Measurements from ENCODE around the gene DRC1.

The DRC1 gene

DNA sequence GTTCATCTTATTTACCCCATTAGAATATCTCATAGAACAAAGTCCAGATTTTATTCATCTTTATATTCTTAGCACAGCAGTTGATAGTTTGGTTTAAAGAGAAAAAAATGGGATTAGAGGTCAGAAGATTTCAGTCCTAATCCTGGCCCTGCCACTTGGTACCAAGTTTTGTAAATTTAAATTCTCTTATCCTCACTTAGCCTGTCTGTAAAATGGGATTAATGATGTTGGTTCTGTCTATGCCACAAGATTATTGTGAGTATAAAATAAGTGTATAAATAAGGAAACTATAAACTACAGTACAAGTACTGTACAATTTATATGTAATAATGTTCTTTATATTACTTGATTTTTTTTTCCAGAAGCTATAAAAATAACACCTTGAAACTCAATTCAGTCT, 17.1 kb upstream of the DRC1 start:
- Histone ChIP-seq H3K4me3 (no peak overlapping the region), H3K9me3 (ENCODE audit: low read depth, low read length) (no peaks in the 10 kb centered on the region), H3K9ac (ENCODE audit: insufficient read length) (no peak overlapping the region), H3K27ac (peak overlapping the region; percentile 72), H3K36me3 (ENCODE audit: insufficient read depth, low read length) (peaks cover 49% of the 10 kb centered on the region)
- DNase-seq (ENCODE audit: low read depth, low spot score) = no peak
- no peak for TF ChIP-seq EZH2 (IDR thresholded peaks at IDR 0.05)

DNA sequence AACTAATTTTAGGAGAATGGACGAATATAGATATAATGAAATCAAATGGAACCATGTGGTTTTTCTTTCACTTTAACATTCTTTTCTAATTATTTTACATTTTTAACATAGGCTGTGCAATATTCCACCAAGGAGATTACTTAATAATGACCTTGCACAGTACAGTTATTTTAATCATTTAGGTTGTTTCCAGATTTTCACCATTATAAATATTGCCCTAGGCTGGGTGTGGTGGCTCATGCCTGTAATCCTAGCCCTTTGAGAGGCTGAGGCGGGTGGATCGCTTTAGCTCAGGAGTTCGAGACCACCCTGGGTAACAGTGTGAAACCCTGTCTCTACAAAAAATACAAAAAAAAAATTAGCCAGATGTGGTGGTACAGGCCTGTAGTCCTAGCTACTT, 14.5 kb upstream of the DRC1 start:
- DNase-seq (ENCODE audit: low read depth, low spot score) = no peak
- Histone ChIP-seq H3K4me3 (peak overlapping the region; percentile 17; the same call in 1 of the 2 replicates), H3K9ac (ENCODE audit: insufficient read length) (no peak overlapping the region), H3K36me3 (ENCODE audit: insufficient read depth, low read length) (peaks cover 47% of the 10 kb centered on the region), H3K27ac (peak overlapping the region; percentile 71), H3K9me3 (ENCODE audit: low read depth, low read length) (no peaks in the 10 kb centered on the region)
- TF ChIP-seq EZH2 (IDR thresholded peaks at IDR 0.05) = no peak
- TF ChIP-seq FOXP2 (optimal IDR thresholded peaks at IDR 0.05; ENCODE audit: control extremely low read depth, extremely low read length, insufficient read depth) = no peak
- no peak for TF ChIP-seq POLR2AphosphoS5 (IDR thresholded peaks at IDR 0.05; ENCODE audit: borderline replicate concordance, low read depth, low read length)

DNA sequence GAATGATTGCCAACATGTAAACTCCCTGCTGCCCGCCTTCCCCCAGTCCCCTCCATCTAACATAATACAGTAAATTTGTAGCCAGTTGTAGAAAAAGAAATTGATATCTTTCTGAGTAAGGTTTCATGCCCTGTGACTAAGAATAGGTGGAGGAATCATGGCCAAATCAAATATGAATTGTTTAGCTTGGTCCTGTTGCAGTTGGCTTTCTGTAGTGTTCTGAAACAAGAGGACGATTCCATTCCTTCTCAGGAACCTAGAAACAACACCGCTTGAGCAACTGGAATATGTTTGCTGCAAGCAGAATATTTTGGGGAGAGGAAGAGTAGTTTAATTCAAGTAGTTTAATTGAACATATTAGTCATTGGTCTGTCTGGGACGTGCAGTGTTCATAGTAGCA, 7.0 kb upstream of the DRC1 start:
- Histone ChIP-seq H3K27ac (peak overlapping the region; percentile 21; the same call in 1 of the 2 replicates), H3K9me3 (ENCODE audit: low read depth, low read length) (no peaks in the 10 kb centered on the region), H3K9ac (ENCODE audit: insufficient read length) (no peak overlapping the region), H3K4me3 (no peak overlapping the region), H3K36me3 (ENCODE audit: insufficient read depth, low read length) (peaks cover 14% of the 10 kb centered on the region)
- no peak for TF ChIP-seq POLR2AphosphoS5 (IDR thresholded peaks at IDR 0.05; ENCODE audit: borderline replicate concordance, low read depth, low read length)
- no peak for TF ChIP-seq EZH2 (IDR thresholded peaks at IDR 0.05)
- TF ChIP-seq FOXP2 (optimal IDR thresholded peaks at IDR 0.05; ENCODE audit: control extremely low read depth, extremely low read length, insufficient read depth) = no peak
- DNase-seq (ENCODE audit: low read depth, low spot score) = no peak

DNA sequence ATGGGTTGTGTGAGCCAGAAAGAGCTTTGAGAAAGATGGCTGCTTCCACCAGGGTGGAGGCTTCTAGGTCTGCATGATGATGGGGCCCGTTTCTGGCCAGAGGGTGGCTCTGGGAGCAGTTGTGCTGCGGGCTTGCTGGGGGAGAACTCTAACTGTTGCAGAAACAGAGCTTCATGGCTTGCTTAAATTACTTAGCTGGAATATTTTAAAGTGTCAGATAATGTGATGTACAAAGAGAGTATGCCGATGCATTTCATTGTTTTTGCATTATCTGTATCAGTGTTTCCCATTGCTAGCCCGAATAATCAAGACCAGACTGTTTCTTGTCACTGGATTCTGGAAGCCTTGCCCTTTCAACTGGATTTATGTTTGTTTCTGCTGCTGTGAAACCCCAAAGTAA, 6.3 kb upstream of the DRC1 start:
- DNase-seq (ENCODE audit: low read depth, low spot score) = no peak
- Histone ChIP-seq H3K9me3 (ENCODE audit: low read depth, low read length) (no peaks in the 10 kb centered on the region), H3K4me3 (no peak overlapping the region), H3K27ac (peak overlapping the region; percentile 52), H3K36me3 (ENCODE audit: insufficient read depth, low read length) (peaks cover 8% of the 10 kb centered on the region; the same call in 1 of the 2 replicates), H3K9ac (ENCODE audit: insufficient read length) (no peak overlapping the region)
- TF ChIP-seq FOXP2 (optimal IDR thresholded peaks at IDR 0.05; ENCODE audit: control extremely low read depth, extremely low read length, insufficient read depth) (no peak), EZH2 (IDR thresholded peaks at IDR 0.05) (no peak), POLR2AphosphoS5 (IDR thresholded peaks at IDR 0.05; ENCODE audit: borderline replicate concordance, low read depth, low read length) (no peak)

DNA sequence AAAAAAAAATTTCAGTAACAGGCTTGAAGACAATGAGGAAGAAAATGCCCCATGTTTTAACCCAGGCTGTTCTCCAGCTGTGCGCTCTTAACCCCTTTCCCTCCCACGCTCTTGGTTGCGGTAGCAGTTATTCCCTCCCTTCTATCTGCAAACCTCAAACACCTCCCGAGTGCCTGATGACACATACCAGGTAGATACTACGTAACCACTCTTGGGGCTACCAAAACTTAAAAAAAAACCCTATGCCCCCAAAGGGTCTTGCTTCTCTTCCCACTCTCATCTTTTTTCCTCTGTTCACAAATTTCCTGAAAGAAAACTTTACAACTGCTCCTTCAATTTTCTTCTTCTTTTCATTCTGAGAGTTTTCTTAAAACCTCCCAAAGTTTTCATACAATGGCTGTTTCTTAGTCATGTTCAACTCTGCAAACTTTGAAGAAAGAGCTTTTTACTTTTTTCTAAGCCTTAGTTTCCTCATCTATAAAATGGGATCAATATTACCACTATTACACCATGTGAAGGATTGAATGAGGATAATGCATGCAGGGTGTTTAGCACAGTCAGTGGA, 4.9 kb upstream of the DRC1 start:
- Histone ChIP-seq H3K9ac (ENCODE audit: insufficient read length) (no peak overlapping the region), H3K4me3 (no peak overlapping the region), H3K27ac (no peak overlapping the region), H3K9me3 (ENCODE audit: low read depth, low read length) (no peaks in the 10 kb centered on the region), H3K36me3 (ENCODE audit: insufficient read depth, low read length) (no peaks in the 10 kb centered on the region)
- no peak for DNase-seq (ENCODE audit: low read depth, low spot score)
- TF ChIP-seq POLR2AphosphoS5 (IDR thresholded peaks at IDR 0.05; ENCODE audit: borderline replicate concordance, low read depth, low read length) (no peak), EZH2 (IDR thresholded peaks at IDR 0.05) (no peak), FOXP2 (optimal IDR thresholded peaks at IDR 0.05; ENCODE audit: control extremely low read depth, extremely low read length, insufficient read depth) (no peak)

DNA sequence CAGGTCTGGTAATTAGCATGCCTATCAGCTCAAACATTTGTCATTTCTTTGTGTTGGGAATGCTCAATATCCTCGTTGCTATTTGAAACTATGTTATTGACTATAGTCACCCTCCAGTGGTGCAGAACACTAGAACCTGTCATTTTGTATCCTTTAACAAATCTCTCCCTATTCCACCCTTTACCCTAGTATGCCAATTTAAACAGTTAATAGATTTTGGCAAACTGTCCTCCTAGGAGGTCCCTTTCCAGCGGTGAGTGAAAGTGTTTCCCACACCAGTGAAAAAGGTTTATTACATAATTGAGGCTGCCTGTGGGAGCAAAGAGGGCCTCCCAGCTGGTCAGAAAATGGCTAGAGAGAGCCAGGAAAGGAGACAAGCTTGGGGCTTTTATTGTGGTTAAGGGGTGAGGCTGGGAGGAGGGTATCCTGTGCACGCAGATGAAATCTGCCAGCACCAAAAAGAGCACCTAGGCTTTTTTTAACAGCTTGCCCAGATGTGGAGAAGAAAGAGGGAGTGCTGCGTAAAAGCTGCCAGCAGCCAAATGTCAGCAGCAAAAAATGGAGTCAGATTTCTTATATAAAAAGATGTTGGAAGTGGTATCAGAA, 1.8 kb upstream of the DRC1 start:
- Histone ChIP-seq H3K36me3 (ENCODE audit: insufficient read depth, low read length) (no peaks in the 10 kb centered on the region), H3K9me3 (ENCODE audit: low read depth, low read length) (no peaks in the 10 kb centered on the region), H3K4me3 (no peak overlapping the region), H3K9ac (ENCODE audit: insufficient read length) (no peak overlapping the region), H3K27ac (no peak overlapping the region)
- no peak for DNase-seq (ENCODE audit: low read depth, low spot score)
- TF ChIP-seq EZH2 (IDR thresholded peaks at IDR 0.05) (no peak), POLR2AphosphoS5 (IDR thresholded peaks at IDR 0.05; ENCODE audit: borderline replicate concordance, low read depth, low read length) (no peak), FOXP2 (optimal IDR thresholded peaks at IDR 0.05; ENCODE audit: control extremely low read depth, extremely low read length, insufficient read depth) (no peak)

DNA sequence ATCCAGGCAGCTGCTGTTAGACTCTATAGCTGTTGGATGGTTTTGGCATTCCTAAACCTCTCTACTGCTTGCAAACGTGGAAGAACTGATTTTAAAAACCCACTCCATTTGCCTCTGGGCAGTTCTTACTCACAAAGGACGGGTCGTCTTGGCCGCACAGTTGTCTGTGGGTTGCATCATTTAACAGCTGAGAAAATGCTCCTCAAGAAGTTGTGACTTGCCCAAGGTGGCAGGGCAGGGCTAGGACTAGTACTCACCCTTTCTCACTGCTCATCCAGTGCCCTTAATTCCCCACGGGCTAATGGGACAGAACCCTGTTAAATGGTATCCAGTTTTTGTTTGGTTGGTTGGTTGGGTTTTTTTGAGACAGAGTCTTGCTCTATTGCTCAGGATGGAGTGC, 997 bp upstream of the DRC1 start:
- H3K9ac ChIP-seq (ENCODE audit: insufficient read length) = no peak overlapping the region
- TF ChIP-seq EZH2 (IDR thresholded peaks at IDR 0.05) = no peak
- no peak for TF ChIP-seq FOXP2 (optimal IDR thresholded peaks at IDR 0.05; ENCODE audit: control extremely low read depth, extremely low read length, insufficient read depth)
- no peak for TF ChIP-seq POLR2AphosphoS5 (IDR thresholded peaks at IDR 0.05; ENCODE audit: borderline replicate concordance, low read depth, low read length)
- H3K27ac ChIP-seq = no peak overlapping the region
- H3K4me3 ChIP-seq = no peak overlapping the region
- H3K9me3 ChIP-seq (ENCODE audit: low read depth, low read length) = no peaks in the 10 kb centered on the region
- H3K36me3 ChIP-seq (ENCODE audit: insufficient read depth, low read length) = no peaks in the 10 kb centered on the region
- DNase-seq (ENCODE audit: low read depth, low spot score) = no peak

DNA sequence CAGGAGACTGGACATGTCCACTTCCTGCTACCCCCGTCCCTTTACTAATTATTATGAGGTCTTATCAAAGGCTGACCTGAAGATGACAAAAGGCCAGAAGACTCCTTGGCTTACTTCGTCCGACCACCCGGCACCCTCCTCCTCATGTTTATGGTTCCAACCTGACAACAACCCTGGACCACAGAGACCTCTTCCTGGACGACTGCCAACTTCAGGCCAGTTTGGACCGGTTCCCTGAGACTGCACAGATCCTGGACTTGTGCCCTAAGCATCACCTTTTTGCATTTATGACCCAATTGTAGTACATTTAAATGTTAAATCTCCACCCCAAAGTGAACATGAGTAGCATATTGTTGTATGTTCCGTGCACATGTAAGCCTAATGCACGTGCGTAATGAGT, 5.8 kb downstream of the DRC1 start:
- Histone ChIP-seq H3K4me3 (no peak overlapping the region), H3K9ac (ENCODE audit: insufficient read length) (no peak overlapping the region), H3K27ac (no peak overlapping the region), H3K36me3 (ENCODE audit: insufficient read depth, low read length) (no peaks in the 10 kb centered on the region), H3K9me3 (ENCODE audit: low read depth, low read length) (no peaks in the 10 kb centered on the region)
- DNase-seq (ENCODE audit: low read depth, low spot score) = no peak
- TF ChIP-seq EZH2 (IDR thresholded peaks at IDR 0.05) (no peak), POLR2AphosphoS5 (IDR thresholded peaks at IDR 0.05; ENCODE audit: borderline replicate concordance, low read depth, low read length) (no peak), FOXP2 (optimal IDR thresholded peaks at IDR 0.05; ENCODE audit: control extremely low read depth, extremely low read length, insufficient read depth) (no peak)

DNA sequence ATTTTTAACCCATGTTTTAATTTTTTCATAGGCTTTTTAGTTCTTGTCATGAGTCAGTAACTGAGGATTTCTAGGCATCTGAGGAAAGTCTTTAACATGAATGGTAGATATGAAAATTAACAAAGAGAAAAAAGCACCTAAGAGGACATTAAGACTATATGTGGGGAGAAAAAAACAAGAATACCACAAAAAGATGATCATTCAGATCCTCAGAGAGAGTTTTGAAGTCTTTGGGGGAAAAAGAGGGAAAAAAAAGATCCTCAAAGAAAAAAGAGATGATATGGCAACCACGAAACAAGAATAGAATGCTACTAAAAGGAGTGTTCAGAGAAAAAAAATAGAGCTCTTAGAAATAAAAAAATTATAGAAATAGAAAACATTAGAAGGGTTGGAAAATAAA, 8.1 kb downstream of the DRC1 start:
- Histone ChIP-seq H3K4me3 (no peak overlapping the region), H3K9me3 (ENCODE audit: low read depth, low read length) (no peaks in the 10 kb centered on the region), H3K27ac (no peak overlapping the region), H3K36me3 (ENCODE audit: insufficient read depth, low read length) (no peaks in the 10 kb centered on the region), H3K9ac (ENCODE audit: insufficient read length) (no peak overlapping the region)
- TF ChIP-seq FOXP2 (optimal IDR thresholded peaks at IDR 0.05; ENCODE audit: control extremely low read depth, extremely low read length, insufficient read depth) (no peak), POLR2AphosphoS5 (IDR thresholded peaks at IDR 0.05; ENCODE audit: borderline replicate concordance, low read depth, low read length) (no peak), EZH2 (IDR thresholded peaks at IDR 0.05) (no peak)
- DNase-seq (ENCODE audit: low read depth, low spot score) = no peak

Measured in SK-N-MC (cell line).